ENCODE measurements around the gene IHH. TPM values are rescaled to one million over a fixed set of nuclear protein-coding genes. Genes with fewer than 3 reads are reported as not detected.
A peak's percentile ranks its signal among the peaks of the same experiment; 100 is the strongest.

IHH gene
- total RNA-seq, 6 experiments from 2014 or later = 0.42 to 3.9 (median 1.1) TPM

GRCh38 chr2:219042750-219043149 is 18.0 kb downstream of the IHH start:
- no peak for DNase-seq
- Histone ChIP-seq H3K9me3 (no peaks in the 10 kb centered on the region), H3K36me3 (no peaks in the 10 kb centered on the region), H3K4me3 (no peak overlapping the region), H3K27ac (no peak overlapping the region), H3K27me3 (no peaks in the 10 kb centered on the region), H3K4me1 (peaks cover 0 to 10% (median 0%) of the 10 kb centered on the region in 4 donors)
- peak; percentile 55 to 76 (median 67) for ATAC-seq
- intact Hi-C loops (cut with DNase I) = no loop called here
- no peak for TF ChIP-seq POLR2A (IDR thresholded peaks at IDR 0.05)
- no peak for TF ChIP-seq CTCF (IDR thresholded peaks at IDR 0.05)
- WGBS (ENCODE audit: insufficient coverage, low coverage, low lambda C conversion rate, missing lambda C conversion rate) = 30% methylated on average over 1 of the region's 2 CpGs

- WGBS (ENCODE audit: insufficient coverage, low coverage, low lambda C conversion rate, missing lambda C conversion rate) = 32% methylated on average over 3 of the region's 4 CpGs
- TF ChIP-seq POLR2A (IDR thresholded peaks at IDR 0.05) (no peak), CTCF (IDR thresholded peaks at IDR 0.05) (no peak)
- ATAC-seq = peak; percentile 29 to 68 (median 64)
- H3K36me3 ChIP-seq = no peaks in the 10 kb centered on the region
- no peaks in the 10 kb centered on the region for H3K9me3 ChIP-seq
- DNase-seq = no peak
- no peak overlapping the region for H3K27ac ChIP-seq
- intact Hi-C loops (cut with DNase I) = no loop called here
- H3K27me3 ChIP-seq = no peaks in the 10 kb centered on the region
- peaks cover 0 to 10% (median 0%) of the 10 kb centered on the region in 4 donors for H3K4me1 ChIP-seq
- no peak overlapping the region for H3K4me3 ChIP-seq
Observed at GRCh38 chr2:219042157-219042556, 18.6 kb downstream of the IHH start.

- Histone ChIP-seq H3K4me1 (peaks cover 0 to 10% (median 0%) of the 10 kb centered on the region in 4 donors), H3K27me3 (no peaks in the 10 kb centered on the region), H3K4me3 (no peak within 1 kb of the TSS), H3K27ac (no peak within 1 kb of the TSS), H3K36me3 (no peaks in the 10 kb centered on the region), H3K9me3 (no peaks in the 10 kb centered on the region)
- DNase-seq = no peak
- WGBS (ENCODE audit: insufficient coverage, low coverage, low lambda C conversion rate, missing lambda C conversion rate) = 1% methylated on average over 10 of the region's 21 CpGs
- ATAC-seq = peak in 2 of 4 donors; percentile 47 to 59
- no peak for TF ChIP-seq CTCF (IDR thresholded peaks at IDR 0.05)
- TF ChIP-seq POLR2A (IDR thresholded peaks at IDR 0.05) = no peak
- intact Hi-C loops (cut with DNase I) = no loop called here
Observed at GRCh38 chr2:219041252-219041651, 19.5 kb downstream of the IHH start, which contains the start of gene CFAP65. CFAP65 (minus strand) TSS chr2:219041516; CDS start chr2:219039048, 2,468 bp downstream.

GRCh38 chr2:219038600-219038999 is 22.1 kb downstream of the IHH start:
- intact Hi-C loops (cut with DNase I) = no loop called here
- H3K36me3 ChIP-seq = no peaks in the 10 kb centered on the region
- ATAC-seq = no peak
- H3K4me3 ChIP-seq = no peak overlapping the region
- no peak for TF ChIP-seq CTCF (IDR thresholded peaks at IDR 0.05)
- no peak for TF ChIP-seq POLR2A (IDR thresholded peaks at IDR 0.05)
- H3K4me1 ChIP-seq = peaks cover 0 to 10% (median 0%) of the 10 kb centered on the region in 4 donors
- no peak for DNase-seq
- 0% methylated on average over 1 of the region's 1 CpG for WGBS (ENCODE audit: insufficient coverage, low coverage, low lambda C conversion rate, missing lambda C conversion rate)
- H3K27me3 ChIP-seq = no peaks in the 10 kb centered on the region
- no peak overlapping the region for H3K27ac ChIP-seq
- no peaks in the 10 kb centered on the region for H3K9me3 ChIP-seq

All from right lobe of liver (tissue), 6 donors.